Measurements from ENCODE around the gene KIF3A. TPM values are rescaled to one million over a fixed set of nuclear protein-coding genes. Genes with fewer than 3 reads are reported as not detected.

The KIF3A gene
- total RNA-seq, 1 donor from 2014 or later, result 11.9 TPM

DNA sequence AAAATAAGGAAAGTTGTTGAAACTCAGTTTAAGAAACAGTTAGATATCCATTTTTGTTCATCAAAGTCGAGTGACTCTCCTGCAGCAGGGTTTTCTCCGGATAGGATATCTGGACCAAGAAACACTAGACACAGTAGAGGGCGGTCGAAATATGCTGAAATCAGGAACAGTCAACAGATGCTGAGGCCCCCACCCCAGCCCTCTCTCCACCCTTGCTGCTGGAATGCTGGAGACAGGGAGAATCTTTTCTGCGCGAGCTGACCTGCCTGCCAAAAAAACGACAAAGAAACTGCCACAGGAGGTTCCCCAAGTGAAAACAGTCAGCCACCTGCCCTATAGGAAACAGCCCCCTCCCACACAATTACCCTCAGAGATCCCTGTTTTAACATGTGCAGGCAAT is 83.6 kb downstream of the KIF3A start:
- intact Hi-C loops (cut with micrococcal nuclease), result no loop called here
- H3K9me3 ChIP-seq (replicated peaks), result peaks cover 4% of the 10 kb centered on the region
- H3K4me3 ChIP-seq, result no peak overlapping the region
- no peak for DNase-seq
- peaks cover 52% of the 10 kb centered on the region for H3K27me3 ChIP-seq (ENCODE audit: low read depth)
- H3K4me1 ChIP-seq, result peaks cover 14% of the 10 kb centered on the region
- H3K27ac ChIP-seq (replicated peaks), result no peak overlapping the region
- no peak for TF ChIP-seq CTCF (IDR thresholded peaks at IDR 0.05; ENCODE audit: borderline replicate concordance)
- H3K36me3 ChIP-seq, result no peaks in the 10 kb centered on the region

- DNase-seq, result no peak
- Histone ChIP-seq H3K36me3 (no peaks in the 10 kb centered on the region), H3K27ac (replicated peaks) (no peak overlapping the region), H3K9me3 (replicated peaks) (peaks cover 20% of the 10 kb centered on the region), H3K4me1 (peaks cover 14% of the 10 kb centered on the region), H3K4me3 (no peak overlapping the region), H3K27me3 (ENCODE audit: low read depth) (peaks cover 38% of the 10 kb centered on the region)
- TF ChIP-seq CTCF (IDR thresholded peaks at IDR 0.05; ENCODE audit: borderline replicate concordance), result no peak
- intact Hi-C loops (cut with micrococcal nuclease), result no loop called here
These were observed 85.4 kb downstream of the KIF3A start for GRCh38 chr5:132651838-132652469.

GRCh38 chr5:132648355-132648754 is 89.0 kb downstream of the KIF3A start:
- peaks cover 20% of the 10 kb centered on the region for H3K9me3 ChIP-seq (replicated peaks)
- peaks cover 4% of the 10 kb centered on the region for H3K27me3 ChIP-seq (ENCODE audit: low read depth)
- no peak overlapping the region for H3K27ac ChIP-seq (replicated peaks)
- H3K4me3 ChIP-seq, result no peak overlapping the region
- no peaks in the 10 kb centered on the region for H3K4me1 ChIP-seq
- DNase-seq, result no peak
- intact Hi-C loops (cut with micrococcal nuclease), result no loop called here
- no peak for TF ChIP-seq CTCF (IDR thresholded peaks at IDR 0.05; ENCODE audit: borderline replicate concordance)
- H3K36me3 ChIP-seq, result peaks cover 1% of the 10 kb centered on the region

DNA sequence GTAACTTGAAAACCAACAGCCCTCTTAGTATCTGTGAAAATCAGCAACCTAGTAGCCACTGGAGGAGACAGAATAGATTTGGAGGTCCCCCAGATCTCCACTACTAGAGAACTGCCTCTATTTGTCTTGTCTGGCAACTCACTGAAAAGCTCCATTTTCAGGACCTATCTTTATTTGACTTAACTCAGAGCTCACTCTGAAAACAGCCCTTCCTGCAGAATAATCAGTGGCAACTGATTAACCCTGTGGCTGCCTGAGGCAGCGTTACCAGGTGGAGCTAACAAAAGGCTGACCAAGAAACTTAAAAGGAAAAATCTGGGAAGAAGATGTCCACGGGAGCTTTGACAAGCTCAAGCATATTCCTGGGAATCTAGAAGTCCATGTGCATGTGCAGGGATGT is 89.9 kb downstream of the KIF3A start:
- H3K9me3 ChIP-seq (replicated peaks), result peaks cover 20% of the 10 kb centered on the region
- DNase-seq, result no peak
- H3K36me3 ChIP-seq, result peaks cover 10% of the 10 kb centered on the region
- intact Hi-C loops (cut with micrococcal nuclease), result no loop called here
- H3K27ac ChIP-seq (replicated peaks), result no peak overlapping the region
- no peak for TF ChIP-seq CTCF (IDR thresholded peaks at IDR 0.05; ENCODE audit: borderline replicate concordance)
- H3K27me3 ChIP-seq (ENCODE audit: low read depth), result no peaks in the 10 kb centered on the region
- no peak overlapping the region for H3K4me3 ChIP-seq
- H3K4me1 ChIP-seq, result no peaks in the 10 kb centered on the region

GRCh38 chr5:132646583-132647266 is 90.6 kb downstream of the KIF3A start:
- DNase-seq, result no peak
- no peak for TF ChIP-seq CTCF (IDR thresholded peaks at IDR 0.05; ENCODE audit: borderline replicate concordance)
- Histone ChIP-seq H3K36me3 (peaks cover 18% of the 10 kb centered on the region), H3K9me3 (replicated peaks) (peaks cover 20% of the 10 kb centered on the region), H3K4me1 (no peaks in the 10 kb centered on the region), H3K27ac (replicated peaks) (no peak overlapping the region), H3K27me3 (ENCODE audit: low read depth) (no peaks in the 10 kb centered on the region), H3K4me3 (no peak overlapping the region)
- intact Hi-C loops (cut with micrococcal nuclease), result no loop called here

All from left ventricle myocardium inferior (tissue), 1 donor.